Psoas muscle (tissue), 8 donors: Measurements from ENCODE around the gene VPS26A. TPM values are rescaled to one million over a fixed set of nuclear protein-coding genes. Genes with fewer than 3 reads are reported as not detected.

Experiments used
- ATAC-seq, 4 donors: fragments of 200-7000 bp; cut with Tn5 transposase; one replicate each; pipeline ENCODE4 v1.9.1; 2020; ENCODE audit warnings: moderate library complexity in 3 of 4, mild to moderate bottlenecking in 2 of 4
- DNase-seq, 2 donors: peaks; one replicate each; pipeline ENCODE4 v3.0.0-alpha.2; 2020
- H3K27ac ChIP-seq: fragments of 200-600 bp; one replicate; pipeline ENCODE4 v1.8.0; 2022
- H3K27me3 ChIP-seq, 3 donors: fragments of 200-600 bp in 1 of 3; one replicate each; pipeline versions ENCODE4 v1.6.1 to v1.8.0; 2013 to 2022; ENCODE audit warnings: low read length in 2 of 3, mild to moderate bottlenecking in 2 of 3, moderate library complexity in 1 of 3; ENCODE audit not compliant: insufficient read depth in 3 of 3
- H3K36me3 ChIP-seq, 2 donors: fragments of 200-600 bp in 1 of 2; one replicate each; pipeline versions ENCODE4 v1.6.1 to v1.8.0; 2013 to 2022; ENCODE audit warnings: low read depth in 1 of 2, mild to moderate bottlenecking in 1 of 2, moderate library complexity in 1 of 2; ENCODE audit not compliant: insufficient read depth in 1 of 2
- H3K4me1 ChIP-seq: fragments of 200-600 bp; one replicate; pipeline ENCODE4 v1.8.0; 2022
- H3K4me3 ChIP-seq: fragments of 200-600 bp; one replicate; pipeline ENCODE4 v1.8.0; 2022; ENCODE audit warnings: mild to moderate bottlenecking
- H3K9me3 ChIP-seq: fragments of 200-600 bp; one replicate; pipeline ENCODE4 v1.8.0; 2022
- CTCF ChIP-seq: fragments of 200-600 bp; IDR thresholded peaks from one replicate; pipeline ENCODE4 v1.8.0; 2022; ENCODE audit warnings: antibody characterized with exemption
- WGBS, 3 donors: extraction: QIAGEN DNeasy Blood & Tissue Kit; methylation state at CpG; one replicate each; pipeline versions ENCODE4 v1.1.6 to v1.1.7; 2013; 5-methylcytosine and 5-hydroxymethylcytosine counted together
- intact Hi-C, 2 donors: fragments of 100-400 bp; cut with DNase I; formaldehyde crosslinking; loops; one replicate each; pipeline versions ENCODE4 v1.11.0 to v1.14.2; 2022
- polyA plus RNA-seq, 3 donors: library from polyadenylated mRNA; stranded (reverse); fragments of 200-250 nt; gene quantifications; one replicate each; pipeline ENCODE4 v1.2.3, GENCODE V29; 2013
- total RNA-seq, 4 donors: library from RNA; stranded (reverse); fragmentation: NEBNext Ultra II Directional in 2 of 4; extraction: Animal tissue kit (Norgen Biotek cat#: 25700) in 2 of 4; gene quantifications; one replicate each; pipeline versions ENCODE4 v1.2.1 to v1.2.4, GENCODE V29; 2021 to 2023
- donor health status: healthy with polysubstance abuse.
- donor health status: DM: no; HTN: no; CAD: no; lungs with moderate emphysema.
- donor health status: Bipolar disorder and iron deficiency.
- donor health status: healthy.
- donor health status: DM: yes; HTN: yes; CAD: no.
- donor health status: DM: no; HTN: no; CAD: no.
- donor health status: DM: no; HTN: no; CAD: no.
- donor health status: DM: yes; HTN: yes; CAD: no.

The VPS26A gene
- total and polyA plus RNA-seq, 7 donors, result 23.4 to 62.8 (median 38.2) TPM

DNA sequence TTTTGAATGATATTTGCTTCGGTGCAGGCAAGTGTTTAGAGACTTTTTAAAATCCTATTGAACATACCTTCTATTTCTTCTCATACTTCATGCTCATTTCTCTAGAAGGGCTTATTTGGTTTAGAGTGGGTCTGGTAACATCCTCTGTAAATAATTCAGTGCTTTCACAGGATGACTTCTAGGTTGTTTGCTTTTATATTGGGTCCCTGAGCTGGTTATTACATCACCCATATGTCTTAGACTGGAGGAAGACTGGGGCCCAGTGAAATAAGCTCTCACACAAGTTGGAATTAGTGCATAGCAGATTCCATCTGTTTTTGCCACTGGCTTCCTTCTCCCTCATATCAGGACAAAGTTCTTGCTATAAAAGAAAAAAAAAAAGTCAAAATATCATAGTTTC, 62.5 kb downstream of the VPS26A start:
- Histone ChIP-seq H3K27ac (no peak overlapping the region), H3K36me3 (peaks cover 9 to 79% of the 10 kb centered on the region in 2 donors), H3K27me3 (no peaks in the 10 kb centered on the region), H3K4me1 (peaks cover 20% of the 10 kb centered on the region), H3K9me3 (no peaks in the 10 kb centered on the region), H3K4me3 (no peak overlapping the region)
- no peak for TF ChIP-seq CTCF
- WGBS, 3 donors, result 88 to 100% (median 100%) methylated on average over 1 of the region's 1 CpG
- DNase-seq (no peak), ATAC-seq (no peak)
- intact Hi-C loops, result no loop called here

DNA sequence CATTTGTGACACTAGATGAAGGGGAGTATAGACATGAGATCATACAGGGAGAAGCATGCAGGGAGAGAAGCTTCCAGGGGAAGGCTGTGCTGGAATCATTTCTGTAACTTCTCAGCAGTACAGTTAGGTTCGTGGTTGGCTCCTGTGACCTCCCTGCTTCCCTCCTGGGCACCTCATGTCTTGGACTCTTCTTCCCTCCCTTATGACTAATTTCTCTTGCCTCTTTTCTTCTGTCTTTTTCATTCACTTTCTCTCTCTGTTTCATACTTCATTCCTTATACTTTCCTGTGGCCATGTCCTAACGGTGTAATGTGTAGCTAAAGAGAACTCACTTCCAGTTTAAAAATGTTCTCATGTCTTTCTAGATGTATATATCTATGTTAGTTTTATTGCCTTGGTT, 77.1 kb downstream of the VPS26A start:
- ATAC-seq (no peak), DNase-seq (no peak)
- H3K36me3 ChIP-seq, result peaks cover 2 to 100% of the 10 kb centered on the region in 2 donors
- 79 to 95% (median 84%) methylated on average over 2 of the region's 2 CpGs for WGBS, 3 donors
- H3K27ac ChIP-seq, result no peak overlapping the region
- no peaks in the 10 kb centered on the region for H3K27me3 ChIP-seq
- H3K9me3 ChIP-seq, result no peaks in the 10 kb centered on the region
- H3K4me1 ChIP-seq, result no peaks in the 10 kb centered on the region
- no peak overlapping the region for H3K4me3 ChIP-seq
- no peak for TF ChIP-seq CTCF
- intact Hi-C loops, result no loop called here

- Histone ChIP-seq H3K4me1 (no peaks in the 10 kb centered on the region), H3K27me3 (no peaks in the 10 kb centered on the region), H3K27ac (no peak overlapping the region), H3K9me3 (no peaks in the 10 kb centered on the region), H3K36me3 (peaks cover 6 to 100% of the 10 kb centered on the region in 2 donors), H3K4me3 (no peak overlapping the region)
- no peak for TF ChIP-seq CTCF
- ATAC-seq (no peak), DNase-seq (no peak)
- 84 to 88% (median 86%) methylated on average over 1 of the region's 1 CpG for WGBS, 3 donors
- intact Hi-C loops, result no loop called here
These were observed 78.4 kb downstream of the VPS26A start for GRCh38 chr10:69202332-69202731.

- Histone ChIP-seq H3K4me1 (peaks cover 4% of the 10 kb centered on the region), H3K4me3 (no peak overlapping the region), H3K36me3 (peaks cover 12 to 59% of the 10 kb centered on the region in 2 donors), H3K9me3 (no peaks in the 10 kb centered on the region), H3K27me3 (no peaks in the 10 kb centered on the region), H3K27ac (no peak overlapping the region)
- TF ChIP-seq CTCF, result no peak
- WGBS, 3 donors, result 80 to 88% (median 83%) methylated on average over 6 of the region's 6 CpGs
- ATAC-seq (no peak), DNase-seq (no peak)
- intact Hi-C loops, result no loop called here
These were observed 84.8 kb downstream of the VPS26A start for GRCh38 chr10:69208761-69209160.

GRCh38 chr10:69209787-69210484, 86.0 kb downstream of the VPS26A start:
- Histone ChIP-seq H3K27me3 (no peaks in the 10 kb centered on the region), H3K4me1 (peaks cover 7% of the 10 kb centered on the region), H3K36me3 (peaks cover 12 to 48% of the 10 kb centered on the region in 2 donors), H3K4me3 (no peak overlapping the region), H3K9me3 (no peaks in the 10 kb centered on the region), H3K27ac (no peak overlapping the region)
- intact Hi-C loops, result no loop called here
- ATAC-seq, result no peak
- TF ChIP-seq CTCF, result no peak
- WGBS, 3 donors, result 56 to 79% (median 70%) methylated on average over 3 of the region's 3 CpGs
- DNase-seq, result no peak
